Spleen (tissue), 11 donors: Measurements from ENCODE around the gene ALDH2. TPM values are rescaled to one million over a fixed set of nuclear protein-coding genes. Genes with fewer than 3 reads are reported as not detected.

ENCODE experiments used
- DNase-seq: peaks from one replicate; pipeline ENCODE4 v3.0.0-alpha.2; 2020
- H3K27ac ChIP-seq, 8 donors: fragments of 200-600 bp; sonication (generic) in 7 of 8; 1 replicate in 4 of 8; 2 replicates in 4 of 8; pipeline versions ENCODE4 v1.5.0 to v1.8.0; 2016 to 2021; ENCODE audit warnings: inconsistent platforms in 4 of 8, mild to moderate bottlenecking in 4 of 8, moderate library complexity in 1 of 8
- H3K27me3 ChIP-seq, 7 donors: fragments of 200-600 bp; sonication (generic) in 6 of 7; replicated peaks in 1 of 7; 1 replicate in 4 of 7; 2 replicates in 3 of 7; pipeline versions ENCODE4 v1.5.0 to v1.8.0; 2016 to 2021; ENCODE audit warnings: inconsistent platforms in 3 of 7, mild to moderate bottlenecking in 1 of 7
- H3K36me3 ChIP-seq, 6 donors: fragments of 200-600 bp; sonication (generic) in 5 of 6; 1 replicate in 4 of 6; 2 replicates in 2 of 6; pipeline versions ENCODE4 v1.5.0 to v1.8.0; 2016 to 2021; ENCODE audit warnings: inconsistent platforms in 2 of 6
- H3K4me1 ChIP-seq, 6 donors: fragments of 200-600 bp; sonication (generic) in 5 of 6; 1 replicate in 3 of 6; 2 replicates in 3 of 6; pipeline versions ENCODE4 v1.5.0 to v1.8.0; 2016 to 2021; ENCODE audit warnings: inconsistent platforms in 3 of 6
- H3K4me3 ChIP-seq, 8 donors: fragments of 200-600 bp; sonication (generic) in 7 of 8; 1 replicate in 4 of 8; 2 replicates in 4 of 8; pipeline versions ENCODE4 v1.5.0 to v1.8.0; 2016 to 2021; ENCODE audit warnings: inconsistent platforms in 4 of 8, mild to moderate bottlenecking in 4 of 8, moderate library complexity in 2 of 8
- H3K9me3 ChIP-seq, 8 donors: fragments of 200-600 bp; sonication (generic) in 7 of 8; 1 replicate in 4 of 8; 2 replicates in 4 of 8; pipeline versions ENCODE4 v1.5.0 to v1.8.0; 2016 to 2021; ENCODE audit warnings: inconsistent platforms in 4 of 8
- CTCF ChIP-seq, 11 experiments: fragments of 200-600 bp in 7 of 11; fragments of 450-650 bp in 4 of 11; sonication (generic) in 4 of 11; IDR thresholded peaks in 8 of 11; conservative IDR thresholded peaks in 3 of 11; 1 replicate in 7 of 11; 2 replicates in 4 of 11; pipeline versions ENCODE4 v1.4.0 to v1.8.0; 2016 to 2021; ENCODE audit warnings: antibody characterized with exemption in 11 of 11, inconsistent platforms in 4 of 11, mild to moderate bottlenecking in 1 of 11
- POLR2A ChIP-seq, 3 donors: fragments of 450-650 bp; IDR thresholded peaks; one replicate each; pipeline ENCODE4 v1.5.1; 2017; ENCODE audit warnings: antibody characterized with exemption in 3 of 3, mild to moderate bottlenecking in 1 of 3
- POLR2AphosphoS5 ChIP-seq, 3 donors: sonication (generic); formaldehyde crosslinking; IDR thresholded peaks; one replicate each; pipeline ENCODE4 v1.5.1; 2017; ENCODE audit warnings: antibody characterized with exemption in 3 of 3
- WGBS, 5 donors: extraction: QIAGEN DNeasy Blood & Tissue Kit in 3 of 5; methylation state at CpG; one replicate each; pipeline versions ENCODE4 v1.1.5 to v1.1.7; 2013 to 2018; 5-methylcytosine and 5-hydroxymethylcytosine counted together
- intact Hi-C: fragments of 100-400 bp; cut with DNase I; formaldehyde crosslinking; loops from one replicate; pipeline ENCODE4 v1.15.0; 2023; ENCODE audit warnings: low total_unique reads
- polyA plus RNA-seq, 3 donors: library from polyadenylated mRNA; stranded (reverse); fragments of 200-250 nt; gene quantifications; one replicate each; pipeline ENCODE4 v1.2.1, GENCODE V29; 2013
- total RNA-seq, 7 donors: library from RNA; depleted of rRNA in 3 of 7; stranded (reverse); fragments of >200 nt in 3 of 7; fragmentation: NEBNext Ultra II Directional in 4 of 7; extraction: Animal tissue kit (Norgen Biotek cat#: 25700) in 4 of 7; gene quantifications; one replicate each; pipeline versions ENCODE4 v1.1.0 to v1.2.1, GENCODE V29; 2016 to 2021
- donor health status: healthy with polysubstance abuse.
- donor health status: DM: no; HTN: no; CAD: no; lungs with moderate emphysema.
- donor health status: DM: no; HTN: no; CAD: no.
- donor health status: Bipolar disorder and iron deficiency.
- donor health status: healthy.
- donor health status: DM: no; HTN: no; CAD: no.
- donor health status: DM: yes; HTN: yes; CAD: no.

ALDH2 gene
- total and polyA plus RNA-seq, 10 donors: 30.8 to 78.9 (median 47.5) TPM

- Histone ChIP-seq H3K9me3 (peaks cover 0 to 2% (median 0%) of the 10 kb centered on the region in 8 donors), H3K4me1 (peaks cover 42 to 79% (median 55%) of the 10 kb centered on the region in 6 donors), H3K4me3 (peak overlapping the region; percentile 78 to 100 (median 95)), H3K27ac (peak overlapping the region; percentile 91 to 96 (median 94)), H3K36me3 (peaks cover 0 to 50% (median 12%) of the 10 kb centered on the region in 6 donors), H3K27me3 (no peaks in the 10 kb centered on the region)
- TF ChIP-seq POLR2A (IDR thresholded peaks at IDR 0.05) (no peak), CTCF (IDR thresholded peaks at IDR 0.05 in 8 of 11, conservative IDR thresholded peaks at IDR 0.05 in 3 of 11) (no peak), POLR2AphosphoS5 (IDR thresholded peaks at IDR 0.05) (no peak)
- WGBS, 5 donors: 3 to 7% (median 5%) methylated on average over 29 to 44 of the region's 44 CpGs
- no peak for DNase-seq
- intact Hi-C loops: no loop called here
Measured at GRCh38 chr12:111842556-111843396, 76.0 kb downstream of the ALDH2 start.

GRCh38 chr12:111846016-111846415 lies 79.3 kb downstream of the ALDH2 start:
- peaks cover 0 to 53% (median 7%) of the 10 kb centered on the region in 6 donors for H3K36me3 ChIP-seq
- WGBS, 5 donors: 83 to 90% (median 86%) methylated on average over 2 of the region's 2 CpGs
- H3K4me3 ChIP-seq: no peak overlapping the region
- peaks cover 0 to 18% (median 8%) of the 10 kb centered on the region in 8 donors for H3K9me3 ChIP-seq
- no peak overlapping the region for H3K27ac ChIP-seq
- DNase-seq: no peak
- no peak for TF ChIP-seq POLR2A (IDR thresholded peaks at IDR 0.05)
- no peak for TF ChIP-seq POLR2AphosphoS5 (IDR thresholded peaks at IDR 0.05)
- TF ChIP-seq CTCF (IDR thresholded peaks at IDR 0.05 in 8 of 11, conservative IDR thresholded peaks at IDR 0.05 in 3 of 11): no peak
- H3K27me3 ChIP-seq: no peaks in the 10 kb centered on the region
- H3K4me1 ChIP-seq: peaks cover 27 to 55% (median 37%) of the 10 kb centered on the region in 6 donors
- intact Hi-C loops: no loop called here

- Histone ChIP-seq H3K9me3 (peaks cover 0 to 18% (median 8%) of the 10 kb centered on the region in 8 donors), H3K4me3 (no peak overlapping the region), H3K27ac (no peak overlapping the region), H3K4me1 (peaks cover 0 to 25% (median 5%) of the 10 kb centered on the region in 6 donors), H3K36me3 (peaks cover 0 to 58% (median 9%) of the 10 kb centered on the region in 6 donors), H3K27me3 (no peaks in the 10 kb centered on the region)
- no peak for DNase-seq
- TF ChIP-seq CTCF (IDR thresholded peaks at IDR 0.05 in 8 of 11, conservative IDR thresholded peaks at IDR 0.05 in 3 of 11) (no peak), POLR2AphosphoS5 (IDR thresholded peaks at IDR 0.05) (no peak), POLR2A (IDR thresholded peaks at IDR 0.05) (no peak)
- intact Hi-C loops: no loop called here
- 91 to 97% (median 94%) methylated on average over 2 of the region's 2 CpGs for WGBS, 5 donors
Measured at GRCh38 chr12:111850526-111850925, 83.8 kb downstream of the ALDH2 start.

- Histone ChIP-seq H3K27me3 (no peaks in the 10 kb centered on the region), H3K4me1 (peaks cover 0 to 30% (median 1%) of the 10 kb centered on the region in 6 donors), H3K4me3 (no peak overlapping the region), H3K9me3 (no peaks in the 10 kb centered on the region), H3K27ac (no peak overlapping the region), H3K36me3 (peaks cover 0 to 18% (median 4%) of the 10 kb centered on the region in 6 donors)
- DNase-seq: no peak
- intact Hi-C loops: no loop called here
- no peak for TF ChIP-seq POLR2A (IDR thresholded peaks at IDR 0.05)
- TF ChIP-seq POLR2AphosphoS5 (IDR thresholded peaks at IDR 0.05): no peak
- no peak for TF ChIP-seq CTCF (IDR thresholded peaks at IDR 0.05 in 8 of 11, conservative IDR thresholded peaks at IDR 0.05 in 3 of 11)
- WGBS, 5 donors: 94 to 100% (median 98%) methylated on average over 2 of the region's 2 CpGs
Measured at GRCh38 chr12:111858186-111858585, 91.5 kb downstream of the ALDH2 start.
